Measurements from ENCODE around the gene NR1H4.
"Not testable (repeated sequence)": the region's sequence is repeated elsewhere in the genome, so short reads cannot be mapped to it uniquely, and the experiment has no call there.

NR1H4 gene

GRCh38 chr12:100473050-100473715 is 483 bp upstream of the NR1H4 start:
- no peak for DNase-seq

GRCh38 chr12:100474617-100475016 is 951 bp downstream of the NR1H4 start:
- DNase-seq, result no peak

GRCh38 chr12:100476013-100476751 is 2.5 kb downstream of the NR1H4 start:
- DNase-seq, result no peak

GRCh38 chr12:100481021-100481420 is 7.4 kb downstream of the NR1H4 start:
- DNase-seq, result no peak

GRCh38 chr12:100484183-100484886 is 10.7 kb downstream of the NR1H4 start:
- DNase-seq, result no peak

- no peak for DNase-seq
These were observed 11.3 kb downstream of the NR1H4 start for GRCh38 chr12:100484891-100485471.

- DNase-seq, result no peak
These were observed 12.3 kb downstream of the NR1H4 start for GRCh38 chr12:100485983-100486382.

GRCh38 chr12:100489251-100489820 is 15.7 kb downstream of the NR1H4 start:
- DNase-seq, result no peak

- no peak for DNase-seq
These were observed 16.4 kb downstream of the NR1H4 start for GRCh38 chr12:100490056-100490455.

GRCh38 chr12:100491104-100491503 is 17.4 kb downstream of the NR1H4 start:
- no peak for DNase-seq

- DNase-seq, result no peak
These were observed 19.8 kb downstream of the NR1H4 start for GRCh38 chr12:100493396-100494012.

GRCh38 chr12:100494026-100494425 is 20.4 kb downstream of the NR1H4 start:
- no peak for DNase-seq

- DNase-seq, result no peak
These were observed 20.9 kb downstream of the NR1H4 start for GRCh38 chr12:100494538-100494937.

- no peak for DNase-seq
These were observed 23.6 kb downstream of the NR1H4 start for GRCh38 chr12:100497105-100497795.

GRCh38 chr12:100498141-100498540 is 24.5 kb downstream of the NR1H4 start:
- no peak for DNase-seq

- no peak for DNase-seq
These were observed 25.8 kb downstream of the NR1H4 start for GRCh38 chr12:100499416-100499815.

GRCh38 chr12:100502718-100503117 is 29.1 kb downstream of the NR1H4 start:
- not testable (repeated sequence) for DNase-seq

- no peak for DNase-seq
These were observed 29.6 kb downstream of the NR1H4 start for GRCh38 chr12:100503228-100503628.

- DNase-seq, result no peak
These were observed 31.1 kb downstream of the NR1H4 start for GRCh38 chr12:100504804-100505203.

- DNase-seq, result no peak
These were observed 35.1 kb downstream of the NR1H4 start for GRCh38 chr12:100508751-100509150.

GRCh38 chr12:100512692-100513091 is 39.0 kb downstream of the NR1H4 start:
- no peak for DNase-seq

- no peak for DNase-seq
These were observed 42.3 kb downstream of the NR1H4 start for GRCh38 chr12:100515968-100516367.

Measured in NCI-H2107 (cell line).